Measurements from ENCODE around the gene MT1H.

Gene MT1H

GRCh38 chr16:56679818-56680217, 10.2 kb downstream of the MT1H start:
- DNase-seq (ENCODE audit: extremely low spot score): no peak
- no peak for TF ChIP-seq CTCF (IDR thresholded peaks at IDR 0.05; ENCODE audit: control extremely low read depth, extremely low read depth, low read depth, missing control alignments)
- ChIA-PET CTCF (interaction anchor here (0.9 to 2.3 kb wide), 4 partner anchors 12 to 88 kb away, joined by 3 to 9 read pairs (median 6); partner anchors contain the start of gene MT1G), POLR2A (no interaction called here)

- POLR2A ChIA-PET: no interaction called here
- CTCF ChIA-PET: interaction anchor here (2.5 kb wide), 1 partner anchor 20 kb away, joined by 17 read pairs; no protein-coding TSS in a partner anchor
- DNase-seq (ENCODE audit: extremely low spot score): peak; percentile 90
- TF ChIP-seq CTCF (IDR thresholded peaks at IDR 0.05; ENCODE audit: control extremely low read depth, extremely low read depth, low read depth, missing control alignments): no peak
Observed at GRCh38 chr16:56681939-56682702, 12.5 kb downstream of the MT1H start, which contains the start of gene MT1X. Gene MT1X (plus strand): TSS chr16:56682470. CDS start chr16:56682541, 71 bp downstream.

DNA sequence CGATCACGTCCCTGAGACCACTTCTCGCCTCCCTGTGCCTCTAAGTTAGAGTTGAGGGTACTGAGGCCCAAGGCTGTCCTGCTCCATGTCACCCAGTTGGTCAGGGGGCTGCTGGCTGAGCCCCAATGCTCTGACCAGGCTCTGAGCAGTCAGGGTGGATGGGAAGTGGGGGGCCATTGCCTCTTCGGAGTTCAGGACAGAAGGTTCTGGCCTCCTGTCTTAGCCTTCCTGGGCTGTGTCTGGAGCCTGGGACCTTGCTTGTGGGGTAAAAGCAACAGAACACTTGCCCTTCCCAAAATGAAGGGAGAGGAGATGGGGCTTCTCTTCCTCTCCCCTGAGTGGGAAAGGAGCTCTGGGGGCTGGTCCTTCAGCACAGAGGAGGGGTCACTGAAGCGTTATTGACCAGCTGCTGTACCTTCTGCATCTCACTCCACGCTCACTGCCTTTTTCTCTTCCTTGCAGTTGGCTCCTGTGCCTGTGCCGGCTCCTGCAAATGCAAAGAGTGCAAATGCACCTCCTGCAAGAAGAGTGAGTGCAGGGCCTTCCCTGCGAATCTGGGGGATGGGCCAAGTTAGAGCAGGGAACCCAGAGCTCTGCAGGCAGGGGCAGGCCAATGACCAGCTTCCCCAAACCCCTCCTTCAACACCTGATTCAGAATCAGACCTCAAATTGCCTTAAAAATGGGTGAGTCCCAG, 13.2 kb downstream of the MT1H start:
- POLR2A ChIA-PET: interaction anchor here (0.8 kb wide), 2 partner anchors 18 to 75 kb away, joined by 5 to 8 read pairs; partner anchors contain the start of gene MT2A
- CTCF ChIA-PET: interaction anchor here (2.5 kb wide), 1 partner anchor 19 kb away, joined by 17 read pairs; no protein-coding TSS in a partner anchor
- DNase-seq (ENCODE audit: extremely low spot score): no peak
- TF ChIP-seq CTCF (IDR thresholded peaks at IDR 0.05; ENCODE audit: control extremely low read depth, extremely low read depth, low read depth, missing control alignments): no peak

DNA sequence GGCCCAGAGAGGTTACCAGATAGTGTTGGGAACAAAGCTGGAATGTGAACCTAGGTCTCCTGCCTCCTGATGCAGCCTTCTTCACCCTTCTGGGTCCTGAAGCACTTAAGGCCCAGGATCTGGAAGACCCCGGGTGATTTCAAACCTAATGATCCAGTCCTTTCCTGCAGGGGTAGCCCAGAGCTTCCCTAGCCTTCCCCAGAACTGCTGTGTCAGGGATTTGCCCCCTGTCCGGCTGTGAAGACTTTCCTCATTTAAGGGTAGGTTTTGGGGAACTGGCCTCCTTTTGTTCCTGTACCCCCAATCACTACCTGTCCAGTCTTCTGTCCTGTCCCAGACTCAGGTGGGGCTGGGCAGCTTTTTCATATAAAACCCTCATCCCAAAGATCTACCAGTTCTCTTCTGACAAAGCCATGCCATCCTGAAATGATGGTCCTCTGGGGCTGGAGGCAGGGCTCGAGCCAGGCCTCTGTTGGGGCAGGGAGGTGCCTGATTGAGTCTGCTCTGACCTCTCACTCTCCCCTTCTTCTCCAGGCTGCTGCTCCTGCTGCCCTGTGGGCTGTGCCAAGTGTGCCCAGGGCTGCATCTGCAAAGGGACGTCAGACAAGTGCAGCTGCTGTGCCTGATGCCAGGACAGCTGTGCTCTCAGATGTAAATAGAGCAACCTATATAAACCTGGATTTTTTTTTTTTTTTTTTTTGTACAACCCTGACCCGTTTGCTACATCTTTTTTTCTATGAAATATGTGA, 14.0 kb downstream of the MT1H start:
- no peak for DNase-seq (ENCODE audit: extremely low spot score)
- POLR2A ChIA-PET: interaction anchor here (0.8 kb wide), 2 partner anchors 17 to 75 kb away, joined by 5 to 8 read pairs; partner anchors contain the start of gene MT2A
- TF ChIP-seq CTCF (IDR thresholded peaks at IDR 0.05; ENCODE audit: control extremely low read depth, extremely low read depth, low read depth, missing control alignments): no peak
- CTCF ChIA-PET: interaction anchor here (2.5 kb wide), 1 partner anchor 18 kb away, joined by 17 read pairs; no protein-coding TSS in a partner anchor

DNA sequence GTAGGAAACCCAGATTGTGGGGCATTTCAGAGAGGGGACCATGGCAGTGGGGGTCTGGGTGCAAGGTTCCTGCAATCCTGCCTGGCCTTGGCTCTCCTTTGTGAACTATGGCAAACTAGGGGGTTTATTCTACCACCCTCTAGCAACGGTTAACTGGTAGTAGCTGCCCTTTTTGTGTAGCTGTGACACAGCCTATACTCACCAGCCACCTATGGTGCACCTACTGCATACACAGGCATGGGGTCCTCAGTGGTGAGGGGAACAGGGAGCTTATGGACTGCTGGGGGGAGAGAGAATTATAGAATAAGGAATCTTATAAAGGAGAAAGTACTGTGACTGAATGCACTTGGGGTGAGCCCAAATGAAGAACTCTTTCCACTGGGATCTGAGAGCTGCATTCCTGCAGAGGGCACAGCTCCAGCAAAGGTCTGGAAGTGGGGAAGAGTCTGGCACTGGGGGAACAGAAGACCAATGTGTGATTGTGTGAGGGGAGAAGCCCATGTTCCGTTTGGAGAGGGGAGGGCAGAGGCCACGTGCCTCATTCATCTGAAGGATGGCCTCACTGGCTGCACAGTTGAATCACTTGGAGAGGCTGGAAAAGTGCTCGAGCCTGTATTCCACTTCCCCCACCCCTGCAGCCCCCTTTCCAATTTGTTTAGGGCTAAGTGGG, 14.8 kb downstream of the MT1H start:
- no peak for DNase-seq (ENCODE audit: extremely low spot score)
- ChIA-PET CTCF (no interaction called here), POLR2A (no interaction called here)
- TF ChIP-seq CTCF (IDR thresholded peaks at IDR 0.05; ENCODE audit: control extremely low read depth, extremely low read depth, low read depth, missing control alignments): no peak

Data from GM10248 (cell line).